HepG2 (cell line): Measurements from ENCODE around the gene ECT2. TPM values are rescaled to one million over a fixed set of nuclear protein-coding genes. Genes with fewer than 3 reads are reported as not detected.

Source experiments
- ATAC-seq: fragments of 200-7000 bp; cut with Tn5 transposase; 3 replicates; pipeline ENCODE4 v1.9.1; 2020; ENCODE audit warnings: mild to moderate bottlenecking, moderate library complexity
- BruUV-seq: library from RNA; stranded (reverse); fragments of 400-500 nt; replicated peaks from 2 replicates; lab custom pipeline; 2021; lab: Mats Ljungman, UMichigan
- CTCF ChIA-PET: fragments of 300-600 bp; formaldehyde crosslinking; extraction: SDS; loops from one replicate; lab custom pipeline; 2021; ENCODE audit warnings: low total read pairs, inconsistent platforms, low intra/inter-chr PET ratio; lab: Yijun Ruan, JAX
- POLR2A ChIA-PET: fragments of 350-600 bp; sonication (Branson Sonifier 250); formaldehyde crosslinking; loops from one replicate; lab custom pipeline; 2020; ENCODE audit warnings: antibody characterized with exemption, inconsistent platforms; lab: Yijun Ruan, JAX
- DNase-seq: peaks from one replicate; pipeline ENCODE4 v3.0.0-alpha.2; 2015; ENCODE audit warnings: low spot score
- FAIRE-seq: peaks from 3 replicates; lab custom pipeline; 2011; peaks lifted over from hg19 to GRCh38; lab: Jason Lieb, UNC
- H2AFZ ChIP-seq: one replicate; pipeline ENCODE4 v1.6.1; 2011; ENCODE audit warnings: low read length, inconsistent platforms
- H3K27ac ChIP-seq: fragments of 300-600 bp; 3 replicates; pipeline ENCODE4 v1.8.0; 2011; ENCODE audit warnings: mixed run types, mild to moderate bottlenecking, mixed read lengths, low read length, inconsistent platforms; ENCODE audit not compliant: insufficient read depth; ENCODE audit errors: extremely low read length
- H3K27me3 ChIP-seq, 2 experiments: fragments of 200-600 bp in 1 of 2; 2 replicates in 1 of 2; 3 replicates in 1 of 2; pipeline versions ENCODE4 v1.6.0 to v1.8.0; 2011; ENCODE audit warnings: low read length in 2 of 2, mild to moderate bottlenecking in 2 of 2, moderate library complexity in 2 of 2, inconsistent platforms in 1 of 2; ENCODE audit not compliant: insufficient read depth in 2 of 2, control insufficient read depth in 1 of 2
- H3K36me3 ChIP-seq, 2 experiments: fragments of 200-600 bp in 1 of 2; replicated peaks in 1 of 2; 2 replicates in 1 of 2; 3 replicates in 1 of 2; pipeline versions ENCODE4 v1.5.1 to v1.8.0; 2011; ENCODE audit warnings: low read length in 2 of 2, inconsistent platforms in 1 of 2; ENCODE audit not compliant: insufficient read depth in 2 of 2, control insufficient read depth in 1 of 2
- H3K4me1 ChIP-seq: 2 replicates; pipeline ENCODE4 v1.5.1; 2012; ENCODE audit warnings: low read length, inconsistent platforms; ENCODE audit not compliant: insufficient read depth
- H3K4me2 ChIP-seq: 2 replicates; pipeline ENCODE4 v1.6.0; 2011; ENCODE audit warnings: low read depth, low read length, inconsistent platforms
- H3K4me3 ChIP-seq, 3 experiments: fragments of 200-600 bp in 1 of 3; sonication (generic), shearing (Covaris generic) in 1 of 3; replicated peaks in 1 of 3; 2 replicates each; pipeline ENCODE4 v1.5.1; 2011 to 2016; ENCODE audit warnings: low read length in 3 of 3, inconsistent platforms in 2 of 3, low read depth in 2 of 3, mild to moderate bottlenecking in 2 of 3, control low read depth in 1 of 3, mixed read lengths in 1 of 3; ENCODE audit not compliant: insufficient read depth in 1 of 3
- H3K79me2 ChIP-seq: one replicate; pipeline ENCODE4 v1.6.1; 2011; ENCODE audit warnings: low read length, inconsistent platforms; ENCODE audit not compliant: insufficient read depth
- H3K9ac ChIP-seq: 2 replicates; pipeline ENCODE4 v1.6.0; 2011; ENCODE audit warnings: mild to moderate bottlenecking, low read depth, low read length, inconsistent platforms; ENCODE audit not compliant: insufficient read depth
- H3K9me3 ChIP-seq: 2 replicates; pipeline ENCODE4 v1.5.1; 2012; ENCODE audit warnings: mild to moderate bottlenecking, low read length
- H4K20me1 ChIP-seq: 2 replicates; pipeline ENCODE4 v1.6.0; 2011; ENCODE audit warnings: inconsistent platforms, mild to moderate bottlenecking, low read length, moderate library complexity; ENCODE audit not compliant: insufficient read depth
- HNRNPL ChIP-seq: fragments of 200-400 bp; formaldehyde crosslinking; IDR thresholded peaks from 2 replicates; pipeline ENCODE4 v1.6.1; 2017; ENCODE audit warnings: mild to moderate bottlenecking, low read depth, low read length
- KDM5A ChIP-seq: fragments of 200-600 bp; sonication (generic); IDR thresholded peaks from 2 replicates; pipeline ENCODE4 v1.7.0; 2018; ENCODE audit warnings: antibody characterized with exemption, mild to moderate bottlenecking, low read length, borderline replicate concordance
- NR2C2 ChIP-seq: sonication (generic); formaldehyde crosslinking; IDR thresholded peaks from 2 replicates; pipeline ENCODE4 v1.4.0; 2020; ENCODE audit warnings: missing genetic modification reagents, mild to moderate bottlenecking, moderate library complexity, borderline replicate concordance
- POGZ ChIP-seq: sonication (generic); formaldehyde crosslinking; IDR thresholded peaks from 2 replicates; pipeline ENCODE4 v1.4.0; 2020; ENCODE audit warnings: mild to moderate bottlenecking, missing genetic modification reagents
- SIN3A ChIP-seq: IDR thresholded peaks from 2 replicates; pipeline ENCODE4 v1.6.1; 2011; ENCODE audit warnings: low read depth, mild to moderate bottlenecking, control low read depth, low read length, borderline replicate concordance
- SP140L ChIP-seq: sonication (generic); formaldehyde crosslinking; IDR thresholded peaks from 2 replicates; pipeline ENCODE4 v1.4.0; 2020; ENCODE audit warnings: missing genetic modification reagents, borderline replicate concordance
- STAT6 ChIP-seq: sonication (generic); formaldehyde crosslinking; IDR thresholded peaks from 2 replicates; pipeline ENCODE4 v1.4.0; 2020; ENCODE audit warnings: missing genetic modification reagents, mild to moderate bottlenecking, borderline replicate concordance
- THAP9 ChIP-seq: sonication (generic); formaldehyde crosslinking; IDR thresholded peaks from 2 replicates; pipeline ENCODE4; 2020; ENCODE audit warnings: missing genetic modification reagents, mild to moderate bottlenecking, borderline replicate concordance
- TRAFD1 ChIP-seq: sonication (generic); formaldehyde crosslinking; IDR thresholded peaks from 2 replicates; pipeline ENCODE4 v1.5.1; 2020; ENCODE audit warnings: missing genetic modification reagents, mild to moderate bottlenecking, borderline replicate concordance
- ZBTB7A ChIP-seq: sonication (generic); formaldehyde crosslinking; IDR thresholded peaks from 2 replicates; pipeline ENCODE4 v1.8.0; 2022; ENCODE audit warnings: mild to moderate bottlenecking, missing genetic modification reagents
- ZNF30 ChIP-seq: sonication (generic); formaldehyde crosslinking; IDR thresholded peaks from 2 replicates; pipeline ENCODE4 v1.5.0; 2020; ENCODE audit warnings: mild to moderate bottlenecking, missing genetic modification reagents
- ZNF33B ChIP-seq: sonication (generic); formaldehyde crosslinking; IDR thresholded peaks from 2 replicates; pipeline ENCODE4 v1.5.1; 2020; ENCODE audit warnings: mild to moderate bottlenecking, missing genetic modification reagents
- ZNF530 ChIP-seq: sonication (generic); formaldehyde crosslinking; IDR thresholded peaks from 2 replicates; pipeline ENCODE4 v1.5.0; 2020; ENCODE audit warnings: low read depth, mild to moderate bottlenecking, missing genetic modification reagents
- ZNF775 ChIP-seq: sonication (generic); formaldehyde crosslinking; IDR thresholded peaks from 2 replicates; pipeline ENCODE4 v1.4.0; 2020; ENCODE audit warnings: missing genetic modification reagents, mild to moderate bottlenecking, moderate library complexity, borderline replicate concordance
- ZSCAN5A ChIP-seq: sonication (generic); formaldehyde crosslinking; IDR thresholded peaks from 2 replicates; pipeline ENCODE4 v1.8.0; 2022; ENCODE audit warnings: mild to moderate bottlenecking, missing genetic modification reagents, borderline replicate concordance
- WGBS: methylation state at CpG from one replicate; pipeline ENCODE4 v1.1.6; 2017; ENCODE audit warnings: low lambda C conversion rate; 5-methylcytosine and 5-hydroxymethylcytosine counted together
- in situ Hi-C: cut with HindIII; loops from 2 replicates; pipeline ENCODE4 v1.10.0; 2017; ENCODE audit warnings: low pct_unique_long_range_greater_than_20kb; ENCODE audit not compliant: extremely low pct_ligation_motif_present
- intact Hi-C: fragments of 100-400 bp; cut with micrococcal nuclease; formaldehyde crosslinking; loops from one replicate; pipeline ENCODE4 v1.10.0; 2022; ENCODE audit not compliant: unreplicated experiment
- polyA plus RNA-seq, 8 experiments: library from polyadenylated mRNA; depleted of rRNA in 3 of 8; stranded (reverse) in 7 of 8; unstranded in 1 of 8; fragments of >200 nt; fragmentation: Illumina TruSeq in 4 of 8; extraction: Trizol in 4 of 8; gene quantifications; 2 replicates each; pipeline versions ENCODE4 v1.2.1 to v1.2.3, GENCODE V29; 2011 to 2016; ENCODE audit warnings: low read depth in 4 of 8, missing spikeins in 1 of 8, mixed read lengths in 1 of 8; ENCODE audit not compliant: insufficient read depth in 1 of 8
- total RNA-seq, 5 experiments: library from RNA; depleted of rRNA; stranded (reverse); fragments of >200 nt; fragmentation: Illumina TruSeq; extraction: Trizol; gene quantifications; 2 replicates each; pipeline ENCODE4 v1.2.3, GENCODE V29; 2016; ENCODE audit warnings: low read depth in 1 of 5

The ECT2 gene
- total and polyA plus RNA-seq, 2 of the 13 experiments (the other 11 are each of a cell fraction or from before 2014, with no cell fraction given), result 21.6 to 52.0 TPM

GRCh38 chr3:172853005-172853404 is 102.5 kb downstream of the ECT2 start:
- H2AFZ ChIP-seq, result no peak overlapping the region
- intact Hi-C loops (no loop called here), in situ Hi-C loops (no loop called here)
- H3K4me1 ChIP-seq, result no peaks in the 10 kb centered on the region
- H3K36me3 ChIP-seq, result no peaks in the 10 kb centered on the region
- H4K20me1 ChIP-seq, result no peaks in the 10 kb centered on the region
- no peak for FAIRE-seq
- TF ChIP-seq POGZ (CRISPR knock-in tag) (no peak), ZNF30 (CRISPR knock-in tag) (no peak), KDM5A (no peak), STAT6 (CRISPR knock-in tag) (no peak), ZNF775 (CRISPR knock-in tag) (no peak), TRAFD1 (CRISPR knock-in tag) (no peak), SP140L (CRISPR knock-in tag) (no peak), SIN3A (no peak), ZNF33B (CRISPR knock-in tag) (no peak), ZSCAN5A (CRISPR knock-in tag) (no peak), ZBTB7A (no peak), THAP9 (no peak), NR2C2 (CRISPR knock-in tag) (no peak), ZNF530 (no peak), HNRNPL (no peak)
- ChIA-PET CTCF (no interaction called here), POLR2A (no interaction called here)
- H3K79me2 ChIP-seq, result no peaks in the 10 kb centered on the region
- no peaks in the 10 kb centered on the region for H3K27me3 ChIP-seq
- no peaks in the 10 kb centered on the region for H3K9me3 ChIP-seq
- H3K4me2 ChIP-seq, result no peak overlapping the region
- ATAC-seq, result no peak
- no TSS peak for BruUV-seq
- no peak overlapping the region for H3K4me3 ChIP-seq
- no peak overlapping the region for H3K9ac ChIP-seq
- no peak overlapping the region for H3K27ac ChIP-seq
- no peak for DNase-seq
- WGBS, result 0% methylated on average over 1 of the region's 1 CpG
